GM10266 (cell line): ENCODE data around the gene AOPEP.

Experiments used
- DNase-seq: peaks from one replicate; pipeline ENCODE4 v3.0.0; 2012; ENCODE audit errors: extremely low spot score
- CTCF ChIP-seq: IDR thresholded peaks from 2 replicates; pipeline ENCODE4 v1.5.1; 2012; ENCODE audit warnings: mild to moderate bottlenecking, low read depth; ENCODE audit not compliant: control insufficient read depth, insufficient read depth; ENCODE audit errors: missing control alignments

The AOPEP gene

GRCh38 chr9:95120781-95121370 lies 394.4 kb downstream of the AOPEP start:
- DNase-seq = no peak
- TF ChIP-seq CTCF = no peak

- DNase-seq = no peak
- TF ChIP-seq CTCF = peak; percentile 6
These were observed 398.3 kb downstream of the AOPEP start for GRCh38 chr9:95124582-95125367.

GRCh38 chr9:95125652-95126051 lies 399.2 kb downstream of the AOPEP start:
- no peak for DNase-seq
- TF ChIP-seq CTCF = no peak

GRCh38 chr9:95126739-95127138 lies 400.2 kb downstream of the AOPEP start:
- TF ChIP-seq CTCF = no peak
- DNase-seq = no peak

GRCh38 chr9:95127249-95128176 lies 401.0 kb downstream of the AOPEP start:
- peak; percentile 78 for DNase-seq
- TF ChIP-seq CTCF = peak; percentile 98

GRCh38 chr9:95128177-95128524 lies 401.7 kb downstream of the AOPEP start:
- DNase-seq = no peak
- TF ChIP-seq CTCF = no peak
